B cell (primary cell): ENCODE measurements around the gene BAG3. TPM values are rescaled to one million over a fixed set of nuclear protein-coding genes. Genes with fewer than 3 reads are reported as not detected.

Source experiments
- ATAC-seq: fragments of 200-7000 bp; cut with Tn5 transposase; one replicate; pipeline ENCODE4 v1.10.0; 2021; ENCODE audit warnings: low read depth, mild to moderate bottlenecking, moderate number of reproducible peaks, moderate library complexity
- CTCF ChIA-PET: fragments of 350-600 bp; sonication (Branson Sonifier 250); formaldehyde crosslinking; loops from one replicate; lab custom pipeline; 2021; ENCODE audit warnings: antibody characterized with exemption, inconsistent platforms; lab: Charles Lee
- POLR2A ChIA-PET: fragments of 350-600 bp; sonication (Branson Sonifier 250); formaldehyde crosslinking; loops from one replicate; lab custom pipeline; 2021; ENCODE audit warnings: antibody characterized with exemption; lab: Charles Lee
- DNase-seq: peaks from one replicate; pipeline ENCODE4 v3.0.0; 2013
- H2AFZ ChIP-seq: 2 replicates; pipeline ENCODE4 v1.6.1; 2012; ENCODE audit warnings: mild to moderate bottlenecking, low read depth, low read length; ENCODE audit not compliant: insufficient read depth, poor library complexity, severe bottlenecking
- H3K27ac ChIP-seq, 2 donors: 1 replicate in 1 of 2; 2 replicates in 1 of 2; pipeline ENCODE4 v1.5.1; 2012 to 2013; ENCODE audit warnings: low read length in 2 of 2, mild to moderate bottlenecking in 2 of 2, moderate library complexity in 1 of 2
- H3K27me3 ChIP-seq, 4 experiments: fragments of 200-600 bp in 1 of 4; sonication (generic) in 1 of 4; replicated peaks in 1 of 4; 1 replicate in 2 of 4; 2 replicates in 2 of 4; pipeline versions ENCODE4 v1.6.1 to v1.7.0; 2013 to 2016; ENCODE audit warnings: low read length in 3 of 4, mild to moderate bottlenecking in 2 of 4, mixed read lengths in 1 of 4, moderate library complexity in 1 of 4; ENCODE audit not compliant: insufficient read depth in 4 of 4, control insufficient read depth in 3 of 4; ENCODE audit errors: control extremely low read depth in 1 of 4
- H3K36me3 ChIP-seq, 2 experiments: replicated peaks in 1 of 2; 1 replicate in 1 of 2; 2 replicates in 1 of 2; pipeline versions ENCODE4 v1.6.1 to v1.7.1; 2013; ENCODE audit warnings: low read length in 1 of 2; ENCODE audit not compliant: insufficient read depth in 2 of 2, control insufficient read depth in 1 of 2; ENCODE audit errors: control extremely low read depth in 1 of 2, extremely low read depth in 1 of 2
- H3K4me1 ChIP-seq, 2 donors: fragments of 200-600 bp in 1 of 2; sonication (generic) in 1 of 2; 1 replicate in 1 of 2; 2 replicates in 1 of 2; pipeline versions ENCODE4 v1.5.1 to v1.6.1; 2013 to 2017; ENCODE audit warnings: low read length in 2 of 2; ENCODE audit not compliant: control insufficient read depth in 2 of 2, insufficient read depth in 2 of 2
- H3K4me2 ChIP-seq: replicated peaks from 2 replicates; pipeline ENCODE3; 2012; ENCODE audit warnings: mild to moderate bottlenecking, low read depth, low read length; ENCODE audit not compliant: poor library complexity, severe bottlenecking
- H3K4me3 ChIP-seq, 5 experiments: fragments of 200-600 bp in 1 of 5; sonication (generic) in 1 of 5; 1 replicate in 3 of 5; 2 replicates in 2 of 5; pipeline versions ENCODE4 v1.5.1 to v1.7.0; 2011 to 2016; ENCODE audit warnings: low read length in 4 of 5, mild to moderate bottlenecking in 4 of 5, low read depth in 2 of 5, control low read depth in 1 of 5, moderate library complexity in 1 of 5; ENCODE audit not compliant: insufficient read depth in 1 of 5; ENCODE audit errors: control extremely low read depth in 1 of 5, extremely low read depth in 1 of 5
- H3K79me2 ChIP-seq: fragments of 200-600 bp; sonication (generic); one replicate; pipeline ENCODE4 v1.6.0; 2016; ENCODE audit warnings: low read length; ENCODE audit not compliant: control insufficient read depth, insufficient read depth
- H3K9ac ChIP-seq: fragments of 200-600 bp; sonication (generic); 2 replicates; pipeline ENCODE4 v1.6.1; 2017; ENCODE audit warnings: mild to moderate bottlenecking, low read length, moderate library complexity
- H3K9me3 ChIP-seq, 3 donors: one replicate each; pipeline versions ENCODE4 v1.6.1 to v1.7.1; 2013; ENCODE audit warnings: low read length in 2 of 3; ENCODE audit not compliant: control insufficient read depth in 2 of 3, insufficient read depth in 1 of 3; ENCODE audit errors: control extremely low read depth in 1 of 3
- H4K20me1 ChIP-seq: 2 replicates; pipeline ENCODE4 v1.6.0; 2012; ENCODE audit warnings: mild to moderate bottlenecking, low read length; ENCODE audit not compliant: insufficient read depth, control insufficient read depth, poor library complexity, severe bottlenecking
- H3K27ac Mint-ChIP-seq: one replicate; pipeline ENCODE4 v1.8.0; 2021; ENCODE audit warnings: mixed read lengths
- H3K27me3 Mint-ChIP-seq: one replicate; pipeline ENCODE4 v1.8.0; 2021; ENCODE audit warnings: mixed read lengths
- H3K4me1 Mint-ChIP-seq: one replicate; pipeline ENCODE4 v1.8.0; 2021; ENCODE audit warnings: mixed read lengths
- H3K4me3 Mint-ChIP-seq: one replicate; pipeline ENCODE4 v1.8.0; 2021; ENCODE audit warnings: mixed read lengths
- H3K9me3 Mint-ChIP-seq: one replicate; pipeline ENCODE4 v1.8.0; 2022; ENCODE audit warnings: mixed read lengths; ENCODE audit not compliant: insufficient read depth
- CTCF ChIP-seq: fragments of 200-600 bp; IDR thresholded peaks from one replicate; pipeline ENCODE4 v1.8.0; 2022; ENCODE audit warnings: antibody characterized with exemption, mild to moderate bottlenecking
- EZH2 ChIP-seq: IDR thresholded peaks from 2 replicates; pipeline ENCODE4 v1.6.1; 2012; ENCODE audit warnings: borderline replicate concordance, low read depth, mild to moderate bottlenecking, moderate library complexity, low read length; ENCODE audit not compliant: insufficient read depth, poor library complexity, severe bottlenecking
- WGBS: methylation state at CpG from one replicate; pipeline ENCODE4 v1.1.5; 2013; ENCODE audit warnings: missing lambda C conversion rate; ENCODE audit not compliant: insufficient coverage; 5-methylcytosine and 5-hydroxymethylcytosine counted together
- intact Hi-C: fragments of 100-400 bp; cut with micrococcal nuclease; formaldehyde crosslinking; loops from one replicate; pipeline ENCODE4 v1.10.0; 2022
- polyA plus RNA-seq: library from polyadenylated mRNA; depleted of rRNA; stranded (reverse); fragments of >200 nt; gene quantifications from 2 replicates; pipeline ENCODE4 v1.2.3, GENCODE V29; 2012
- total RNA-seq, 2 donors: library from RNA; stranded (reverse); fragments of 120-200 nt in 1 of 2; gene quantifications; 1 replicate in 1 of 2; 2 replicates in 1 of 2; pipeline versions ENCODE4 v1.2.3 to v1.2.4, GENCODE V29; 2013 to 2022

BAG3 gene
- total and polyA plus RNA-seq, 2 donors (not counting 1 experiment from before 2014, with no cell fraction given), result 3.9 to 7.4 TPM

GRCh38 chr10:119665901-119666708 lies 14.9 kb downstream of the BAG3 start:
- Histone ChIP-seq H3K27me3 (no peaks in the 10 kb centered on the region), H3K27ac (no peak overlapping the region), H3K4me1 (peaks cover 0 to 5% of the 10 kb centered on the region in 2 donors), H4K20me1 (no peaks in the 10 kb centered on the region), H2AFZ (no peak overlapping the region), H3K79me2 (no peaks in the 10 kb centered on the region), H3K9ac (no peak overlapping the region), H3K9me3 (no peaks in the 10 kb centered on the region), H3K4me3 (no peak overlapping the region), H3K36me3 (no peaks in the 10 kb centered on the region), H3K4me2 (no peak overlapping the region)
- TF ChIP-seq EZH2 (no peak), CTCF (no peak)
- Mint-ChIP-seq H3K4me3 (no peak overlapping the region), H3K27ac (no peak overlapping the region), H3K9me3 (no peaks in the 10 kb centered on the region), H3K27me3 (no peaks in the 10 kb centered on the region), H3K4me1 (peaks cover 3% of the 10 kb centered on the region)
- ChIA-PET POLR2A (no interaction called here), CTCF (no interaction called here)
- 76% methylated on average over 14 of the region's 14 CpGs for WGBS
- no peak for DNase-seq
- ATAC-seq, result no peak
- intact Hi-C loops, result no loop called here

GRCh38 chr10:119666709-119667004 lies 15.5 kb downstream of the BAG3 start:
- CTCF ChIA-PET, result interaction anchor here (0.6 kb wide), 1 partner anchor 31 kb away, joined by 3 read pairs; no protein-coding TSS in a partner anchor
- POLR2A ChIA-PET, result no interaction called here

More at GRCh38 chr10:119666709-119667004, 15.5 kb downstream of the BAG3 start:
- Histone ChIP-seq H3K4me2 (no peak overlapping the region), H3K4me3 (no peak overlapping the region), H3K27me3 (no peaks in the 10 kb centered on the region), H3K9ac (no peak overlapping the region), H3K9me3 (no peaks in the 10 kb centered on the region), H3K36me3 (no peaks in the 10 kb centered on the region), H3K4me1 (peaks cover 0 to 5% of the 10 kb centered on the region in 2 donors), H4K20me1 (no peaks in the 10 kb centered on the region), H2AFZ (no peak overlapping the region), H3K79me2 (no peaks in the 10 kb centered on the region), H3K27ac (no peak overlapping the region)
- DNase-seq, result no peak
- H3K27ac Mint-ChIP-seq, result no peak overlapping the region
- peaks cover 3% of the 10 kb centered on the region for H3K4me1 Mint-ChIP-seq
- no peak overlapping the region for H3K4me3 Mint-ChIP-seq
- WGBS, result 93% methylated on average over 2 of the region's 2 CpGs
- ATAC-seq, result no peak
- no peaks in the 10 kb centered on the region for H3K9me3 Mint-ChIP-seq
- no peaks in the 10 kb centered on the region for H3K27me3 Mint-ChIP-seq
- TF ChIP-seq EZH2 (no peak), CTCF (no peak)
- intact Hi-C loops, result no loop called here
